NK-92 (cell line): ENCODE data around the gene MYO7A.

Source experiments
- DNase-seq: peaks from one replicate; lab custom pipeline; 2025; ENCODE audit not compliant: unreplicated experiment; lab: John Stamatoyannopoulos, UW

The MYO7A gene

DNA sequence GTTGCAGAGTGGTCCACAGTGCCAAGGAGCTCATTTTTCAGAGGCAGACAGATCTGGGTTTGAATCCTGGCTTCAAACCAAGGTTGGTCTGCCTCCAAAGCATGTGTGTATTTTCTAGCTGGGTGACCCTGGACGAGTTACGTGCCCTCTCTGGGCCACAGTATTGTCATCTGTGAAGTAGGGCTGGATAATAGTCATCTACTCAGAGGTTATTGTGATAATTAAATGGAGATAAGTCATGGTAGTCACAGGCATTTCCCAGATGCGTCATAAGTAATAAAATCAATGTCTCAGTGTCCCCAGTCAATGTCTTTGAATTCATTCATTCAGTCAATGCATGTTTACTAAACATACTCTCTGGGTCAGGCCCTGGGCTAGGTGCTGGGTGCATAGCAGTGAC is 16.8 kb upstream of the MYO7A start:
- no peak for DNase-seq

- DNase-seq, result no peak
Observed at GRCh38 chr11:77111946-77112345, 16.1 kb upstream of the MYO7A start.

GRCh38 chr11:77112641-77113381 is 15.2 kb upstream of the MYO7A start:
- DNase-seq, result no peak

- no peak for DNase-seq
Observed at GRCh38 chr11:77113382-77114088, 14.5 kb upstream of the MYO7A start.

- DNase-seq, result no peak
Observed at GRCh38 chr11:77114089-77114463, 14.0 kb upstream of the MYO7A start.

GRCh38 chr11:77115181-77115611 is 12.8 kb upstream of the MYO7A start:
- DNase-seq, result no peak

- no peak for DNase-seq
Observed at GRCh38 chr11:77115956-77116355, 12.1 kb upstream of the MYO7A start.

DNA sequence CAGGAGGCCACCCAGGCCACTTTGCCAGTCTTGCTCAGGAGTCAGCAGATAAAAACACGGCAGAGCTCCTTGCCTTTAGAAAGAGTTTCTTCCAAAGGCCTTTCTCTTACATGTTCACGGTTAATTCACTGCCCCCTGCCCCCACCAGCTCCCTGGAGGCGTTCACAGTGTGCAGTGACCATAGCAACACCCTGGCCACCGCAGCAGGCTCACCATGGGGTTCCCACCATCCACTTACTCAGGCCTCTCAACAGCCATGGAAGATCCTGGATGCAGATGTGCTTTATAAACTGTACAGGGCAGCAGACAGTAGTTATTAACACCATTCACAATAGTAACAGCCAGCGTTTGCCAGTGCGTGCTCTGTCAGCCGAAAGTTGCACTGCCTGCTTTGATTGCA is 10.6 kb upstream of the MYO7A start:
- no peak for DNase-seq

DNA sequence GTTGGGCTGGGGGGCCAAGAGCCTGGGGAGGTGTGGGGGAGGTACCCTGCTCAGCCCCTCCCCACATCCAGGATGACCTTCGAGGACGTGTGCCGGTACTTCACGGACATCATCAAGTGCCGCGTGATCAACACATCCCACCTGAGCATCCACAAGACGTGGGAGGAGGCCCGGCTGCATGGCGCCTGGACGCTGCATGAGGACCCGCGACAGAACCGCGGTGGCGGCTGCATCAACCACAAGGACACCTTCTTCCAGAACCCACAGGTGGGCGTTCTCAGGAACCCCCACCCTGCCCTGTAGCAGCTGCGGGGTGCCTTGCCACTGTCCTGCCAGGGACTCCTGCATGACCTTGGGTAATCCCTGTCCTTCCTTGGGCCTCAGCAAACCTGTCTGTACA is 10.0 kb upstream of the MYO7A start:
- no peak for DNase-seq

DNA sequence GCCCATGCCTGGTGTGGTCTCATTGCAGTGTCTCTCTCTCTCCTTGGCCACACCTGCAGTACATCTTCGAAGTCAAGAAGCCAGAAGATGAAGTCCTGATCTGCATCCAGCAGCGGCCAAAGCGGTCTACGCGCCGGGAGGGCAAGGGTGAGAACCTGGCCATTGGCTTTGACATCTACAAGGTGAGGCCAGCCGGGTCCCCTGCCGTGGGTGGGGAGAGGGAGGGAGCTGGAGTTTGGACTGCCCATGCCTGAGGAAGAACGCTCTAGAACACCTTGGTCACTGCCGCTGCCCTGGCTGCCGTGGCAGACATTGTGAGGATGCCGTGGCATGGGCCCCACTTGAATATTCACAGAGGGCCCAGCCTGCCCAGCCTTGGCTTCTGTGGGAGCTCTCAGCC is 9.1 kb upstream of the MYO7A start:
- DNase-seq, result no peak

- no peak for DNase-seq
Observed at GRCh38 chr11:77119531-77119936, 8.5 kb upstream of the MYO7A start.

DNA sequence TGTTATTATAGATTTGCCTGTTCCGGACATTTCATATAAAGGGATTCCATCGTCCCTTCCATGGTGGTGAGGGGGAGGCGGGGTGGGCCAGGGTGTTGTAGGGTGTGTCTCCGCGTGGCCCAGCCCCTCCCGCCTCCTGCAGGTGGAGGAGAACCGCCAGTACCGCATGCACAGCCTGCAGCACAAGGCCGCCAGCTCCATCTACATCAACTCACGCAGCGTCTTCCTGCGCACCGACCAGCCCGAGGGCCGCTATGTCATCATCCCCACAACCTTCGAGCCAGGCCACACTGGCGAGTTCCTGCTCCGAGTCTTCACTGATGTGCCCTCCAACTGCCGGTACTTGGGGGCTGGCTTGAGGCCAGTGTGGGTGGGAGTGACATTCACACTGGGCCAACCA is 7.5 kb upstream of the MYO7A start:
- DNase-seq, result no peak

- DNase-seq, result no peak
Observed at GRCh38 chr11:77121096-77121640, 6.9 kb upstream of the MYO7A start.

DNA sequence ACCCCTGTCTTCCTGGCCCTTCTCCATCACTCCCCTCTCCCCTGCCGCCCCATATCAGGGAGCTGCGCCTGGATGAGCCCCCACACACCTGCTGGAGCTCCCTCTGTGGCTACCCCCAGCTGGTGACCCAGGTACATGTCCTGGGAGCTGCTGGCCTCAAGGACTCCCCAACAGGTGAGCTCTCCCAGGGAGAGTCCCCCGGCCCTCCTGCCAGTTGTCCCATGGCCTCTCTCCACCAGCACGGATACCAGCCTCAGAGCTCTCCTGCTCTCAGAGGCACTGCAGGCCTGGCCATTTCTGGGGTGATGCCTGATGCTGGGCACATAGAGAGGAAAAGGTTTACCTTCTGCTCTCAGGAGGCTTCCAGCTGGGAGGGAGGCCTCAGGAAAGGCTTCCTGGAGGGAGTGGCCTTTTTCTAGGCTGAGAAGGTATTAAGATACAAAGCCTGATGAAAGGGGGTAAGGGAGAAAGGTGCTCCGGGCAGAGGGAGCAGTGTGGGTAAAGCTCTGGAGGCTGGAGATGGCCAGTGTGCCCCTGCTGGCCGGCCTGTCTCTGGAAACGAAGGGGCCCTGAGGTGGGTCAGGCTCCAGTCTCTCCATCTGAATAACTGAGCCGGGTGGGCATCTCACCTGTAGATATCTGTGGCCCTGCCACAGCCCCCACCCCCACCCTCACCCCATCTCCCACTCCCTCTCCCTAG is 6.0 kb upstream of the MYO7A start:
- DNase-seq, result no peak

DNA sequence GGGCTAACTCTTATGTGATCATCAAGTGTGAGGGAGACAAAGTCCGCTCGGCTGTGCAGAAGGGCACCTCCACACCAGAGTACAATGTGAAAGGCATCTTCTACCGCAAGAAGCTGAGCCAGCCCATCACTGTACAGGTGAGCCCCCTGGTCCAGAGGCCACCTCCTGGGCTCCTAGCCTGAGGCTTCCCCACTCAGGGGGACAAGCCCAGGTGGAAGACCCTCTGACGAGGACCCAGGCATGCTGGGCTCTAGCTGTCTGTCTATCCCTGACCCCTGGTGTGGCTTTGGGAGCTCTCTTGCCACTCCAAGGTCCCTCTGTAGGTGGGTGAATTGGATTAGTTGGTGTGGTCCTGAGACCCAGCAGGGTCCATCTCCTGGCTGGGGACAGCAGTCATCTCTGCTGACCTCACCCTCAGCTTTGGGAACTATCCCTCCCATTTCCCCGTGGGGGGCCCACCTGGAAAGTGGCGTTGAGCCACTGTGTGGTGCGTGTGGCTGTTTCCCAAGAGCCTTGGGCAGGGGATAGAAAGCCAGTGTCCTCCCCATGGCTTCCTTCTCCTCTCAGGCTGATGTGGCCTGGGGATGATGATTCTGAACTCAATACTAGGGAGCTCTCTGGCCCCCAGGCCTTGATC is 5.4 kb upstream of the MYO7A start:
- no peak for DNase-seq

- DNase-seq, result no peak
Observed at GRCh38 chr11:77123591-77123990, 4.5 kb upstream of the MYO7A start.

DNA sequence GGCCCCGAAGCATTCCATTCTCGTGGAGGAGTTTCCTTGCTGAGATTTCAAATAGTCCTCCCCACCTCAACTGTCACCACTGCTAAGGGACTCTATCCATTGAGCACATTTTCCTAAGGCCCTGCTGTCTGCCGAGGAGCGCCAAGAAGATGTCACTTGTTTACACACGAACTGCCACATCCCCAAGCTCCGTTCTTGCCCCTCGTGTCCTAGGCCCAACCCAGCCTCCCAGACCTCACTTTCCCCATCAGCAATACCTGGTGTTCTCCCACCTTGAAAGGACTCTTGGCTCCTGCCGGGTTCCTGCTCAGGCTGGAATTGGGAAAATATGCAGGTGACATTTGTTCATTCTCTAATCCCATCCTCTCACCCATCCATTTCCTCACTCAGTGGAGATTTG is 4.0 kb upstream of the MYO7A start:
- DNase-seq, result no peak

DNA sequence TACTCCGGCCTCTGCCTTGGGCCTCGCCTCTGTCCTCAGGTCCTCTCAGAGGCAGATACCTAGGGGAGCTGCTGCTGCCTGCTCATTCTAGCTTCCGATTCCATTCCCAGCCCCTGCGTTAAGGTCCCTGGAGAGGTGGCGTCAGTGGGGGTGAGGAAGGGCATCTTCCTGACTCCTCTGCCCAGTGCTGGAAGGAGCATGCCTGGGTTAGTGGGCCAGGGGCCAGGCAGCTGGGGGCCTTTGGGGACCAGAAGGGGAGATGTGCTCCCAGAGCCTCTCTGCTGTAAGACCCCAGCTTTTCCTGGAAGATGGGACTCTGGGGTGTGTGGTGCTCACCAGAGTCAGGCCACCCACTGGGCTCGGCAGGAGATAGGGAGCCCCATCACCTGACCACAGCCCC is 3.6 kb upstream of the MYO7A start:
- no peak for DNase-seq

GRCh38 chr11:77125191-77125590 is 2.9 kb upstream of the MYO7A start:
- DNase-seq, result no peak

DNA sequence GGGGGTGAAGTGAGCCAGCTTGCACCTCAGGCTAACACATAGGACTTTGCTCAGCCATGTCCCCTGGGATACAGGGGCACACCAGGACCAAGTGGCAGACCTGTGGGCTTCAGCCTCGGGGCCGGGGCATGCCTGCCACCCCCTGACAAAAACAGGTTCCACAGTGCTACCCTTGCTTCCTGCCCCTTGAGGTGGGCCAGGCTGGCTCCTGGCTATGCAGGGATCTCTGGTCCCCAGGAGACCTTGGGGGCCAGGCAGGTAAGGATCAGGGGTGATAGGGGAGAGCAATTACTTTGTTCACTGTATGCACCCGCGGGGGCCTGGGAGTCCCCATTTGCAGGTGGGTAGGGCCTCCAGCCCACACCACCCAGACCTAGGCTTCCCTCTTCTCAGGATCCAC is 2.4 kb upstream of the MYO7A start:
- DNase-seq, result no peak

DNA sequence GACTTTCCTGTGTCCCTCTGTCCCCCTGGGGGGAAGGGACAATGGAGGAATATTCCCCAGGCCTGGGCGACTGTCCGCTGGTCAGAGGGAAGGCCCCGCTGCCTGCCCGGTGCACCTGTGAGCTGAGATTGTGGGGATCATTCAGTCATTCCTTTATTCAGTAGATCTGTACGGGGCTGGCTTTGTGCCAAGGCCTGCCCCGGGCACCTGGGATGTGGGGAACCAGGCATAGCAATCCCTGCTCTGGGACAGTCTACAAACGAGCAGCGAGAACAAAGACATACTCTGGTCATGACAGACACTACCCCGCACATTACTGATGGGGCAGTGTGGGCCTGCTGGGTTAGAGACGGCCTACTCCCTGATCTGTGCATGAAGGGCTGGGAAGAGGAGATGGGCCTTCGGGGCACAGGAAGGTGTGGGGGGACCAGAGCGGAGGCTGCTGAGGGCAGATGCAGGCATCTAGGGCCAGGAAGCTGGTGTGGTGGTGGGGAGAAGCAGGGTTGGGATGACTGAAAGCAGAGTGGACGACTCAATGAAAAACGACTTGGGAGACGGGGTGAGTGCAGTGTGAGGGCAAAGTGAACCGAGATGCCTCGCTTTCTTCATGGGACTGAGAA is 1.8 kb upstream of the MYO7A start:
- no peak for DNase-seq
